Subcutaneous abdominal adipose tissue (tissue), 5 donors: ENCODE measurements around the gene AFTPH.

ENCODE experiments used
- H3K27ac ChIP-seq: one replicate; pipeline ENCODE4 v1.7.0; 2013; ENCODE audit warnings: low read depth, mild to moderate bottlenecking, inconsistent platforms, low read length, moderate library complexity
- H3K27me3 ChIP-seq, 5 donors: one replicate each; pipeline ENCODE4 v1.7.0; 2013; ENCODE audit warnings: low read length in 5 of 5, inconsistent platforms in 1 of 5; ENCODE audit not compliant: control insufficient read depth in 5 of 5, insufficient read depth in 4 of 5
- H3K36me3 ChIP-seq, 5 donors: one replicate each; pipeline ENCODE4 v1.7.0; 2013; ENCODE audit warnings: low read length in 5 of 5; ENCODE audit not compliant: control insufficient read depth in 5 of 5, insufficient read depth in 5 of 5
- H3K4me1 ChIP-seq, 5 donors: one replicate each; pipeline ENCODE4 v1.7.0; 2013; ENCODE audit warnings: low read length in 5 of 5, mild to moderate bottlenecking in 3 of 5, moderate library complexity in 1 of 5; ENCODE audit not compliant: control insufficient read depth in 5 of 5, insufficient read depth in 5 of 5
- H3K4me3 ChIP-seq, 5 donors: one replicate each; pipeline ENCODE4 v1.7.0; 2013; ENCODE audit warnings: low read length in 5 of 5, low read depth in 1 of 5
- H3K9ac ChIP-seq, 5 donors: one replicate each; pipeline ENCODE4 v1.7.0; 2013; ENCODE audit warnings: low read length in 5 of 5, mild to moderate bottlenecking in 4 of 5, moderate library complexity in 3 of 5
- H3K9me3 ChIP-seq, 5 donors: one replicate each; pipeline ENCODE4 v1.7.0; 2013; ENCODE audit warnings: low read length in 5 of 5; ENCODE audit not compliant: control insufficient read depth in 5 of 5
- donor health status: healthy.
- donor health status: healthy.
- donor health status: healthy.
- donor health status: healthy.
- donor health status: healthy.

Gene AFTPH

GRCh38 chr2:64607381-64608304, 83.5 kb downstream of the AFTPH start:
- Histone ChIP-seq H3K4me1 (peaks cover 5 to 37% (median 30%) of the 10 kb centered on the region in 5 donors), H3K27me3 (peaks cover 0 to 2% (median 0%) of the 10 kb centered on the region in 5 donors), H3K9ac (no peak overlapping the region), H3K27ac (peak overlapping the region; percentile 29), H3K9me3 (peaks cover 0 to 4% (median 0%) of the 10 kb centered on the region in 5 donors), H3K4me3 (peak overlapping the region in 1 of 5 donors; percentile 41), H3K36me3 (no peaks in the 10 kb centered on the region)

GRCh38 chr2:64608867-64609226, 84.7 kb downstream of the AFTPH start:
- H3K27me3 ChIP-seq, result peaks cover 0 to 2% (median 0%) of the 10 kb centered on the region in 5 donors
- peak overlapping the region in 4 of 5 donors; percentile 54 to 69 (median 63) for H3K4me3 ChIP-seq
- H3K36me3 ChIP-seq, result no peaks in the 10 kb centered on the region
- peaks cover 0 to 4% (median 0%) of the 10 kb centered on the region in 5 donors for H3K9me3 ChIP-seq
- H3K27ac ChIP-seq, result no peak overlapping the region
- peaks cover 9 to 46% (median 30%) of the 10 kb centered on the region in 5 donors for H3K4me1 ChIP-seq
- peak overlapping the region in 3 of 5 donors; percentile 14 to 62 (median 50) for H3K9ac ChIP-seq

GRCh38 chr2:64609227-64609941, 85.3 kb downstream of the AFTPH start:
- H3K9ac ChIP-seq, result peak overlapping the region; percentile 26 to 86 (median 79)
- peaks cover 0 to under 1% (median 0%) of the 10 kb centered on the region in 5 donors for H3K9me3 ChIP-seq
- H3K4me3 ChIP-seq, result peak overlapping the region; percentile 65 to 72 (median 69)
- H3K27ac ChIP-seq, result peak overlapping the region; percentile 41
- no peaks in the 10 kb centered on the region for H3K36me3 ChIP-seq
- peaks cover 9 to 46% (median 30%) of the 10 kb centered on the region in 5 donors for H3K4me1 ChIP-seq
- H3K27me3 ChIP-seq, result peaks cover 0 to 2% (median 0%) of the 10 kb centered on the region in 5 donors

DNA sequence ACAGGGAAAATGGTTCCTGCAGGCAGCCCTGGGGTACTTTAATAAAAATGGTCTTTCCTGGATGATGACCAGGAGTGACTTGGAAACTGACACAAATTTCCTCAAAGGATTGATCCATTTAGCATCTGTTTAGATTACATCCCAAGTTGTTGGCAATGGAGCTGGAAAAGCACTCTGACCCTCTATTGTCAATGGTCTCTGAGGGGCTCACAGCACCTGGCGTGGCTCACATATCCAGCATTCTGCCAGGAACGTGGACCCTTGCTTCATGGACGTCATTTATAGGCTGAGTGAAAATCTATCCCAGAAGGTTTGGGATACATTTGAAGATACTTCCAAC, 85.8 kb downstream of the AFTPH start:
- Histone ChIP-seq H3K27ac (peak overlapping the region; percentile 41), H3K4me3 (peak overlapping the region; percentile 65 to 72 (median 69)), H3K9me3 (no peaks in the 10 kb centered on the region), H3K36me3 (no peaks in the 10 kb centered on the region), H3K27me3 (peaks cover 0 to 2% (median 0%) of the 10 kb centered on the region in 5 donors), H3K9ac (peak overlapping the region; percentile 26 to 86 (median 79)), H3K4me1 (peaks cover 9 to 43% (median 27%) of the 10 kb centered on the region in 5 donors)

DNA sequence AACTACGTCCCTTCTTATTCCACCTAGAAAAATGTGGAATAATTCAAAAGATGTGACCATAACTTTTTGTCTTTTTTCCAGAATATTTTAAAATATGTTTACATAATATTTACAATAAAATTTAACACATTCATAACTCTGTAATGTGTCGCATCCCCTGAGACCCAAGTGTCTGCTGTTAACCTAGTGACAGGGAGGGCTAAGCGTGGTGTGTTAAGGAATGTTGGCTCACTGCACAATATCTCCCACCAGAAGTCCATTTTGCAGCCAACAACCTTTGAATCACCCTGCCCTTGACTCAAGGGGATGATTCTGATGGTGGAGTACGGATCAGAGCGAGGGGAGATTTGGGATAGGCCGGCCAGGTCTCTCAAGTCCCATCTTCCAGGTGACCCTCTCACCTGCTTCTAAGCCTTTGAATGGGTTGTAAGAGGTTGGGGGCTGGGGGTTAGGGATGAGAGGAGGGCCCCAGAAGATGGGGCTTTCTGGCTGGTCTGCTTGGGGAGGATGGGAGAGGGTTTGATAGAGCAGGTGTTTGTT, 86.3 kb downstream of the AFTPH start:
- H3K27me3 ChIP-seq, result peaks cover 0 to 2% (median 0%) of the 10 kb centered on the region in 5 donors
- no peaks in the 10 kb centered on the region for H3K9me3 ChIP-seq
- no peak overlapping the region for H3K4me3 ChIP-seq
- no peak overlapping the region for H3K9ac ChIP-seq
- no peaks in the 10 kb centered on the region for H3K36me3 ChIP-seq
- no peak overlapping the region for H3K27ac ChIP-seq
- H3K4me1 ChIP-seq, result peaks cover 9 to 38% (median 27%) of the 10 kb centered on the region in 5 donors

- Histone ChIP-seq H3K4me1 (peaks cover 4 to 25% (median 16%) of the 10 kb centered on the region in 5 donors), H3K27me3 (no peaks in the 10 kb centered on the region), H3K9ac (no peak overlapping the region), H3K9me3 (no peaks in the 10 kb centered on the region), H3K36me3 (no peaks in the 10 kb centered on the region), H3K27ac (no peak overlapping the region), H3K4me3 (no peak overlapping the region)
Measured at GRCh38 chr2:64612575-64613195, 88.6 kb downstream of the AFTPH start.

GRCh38 chr2:64613276-64613675, 89.1 kb downstream of the AFTPH start:
- no peak overlapping the region for H3K4me3 ChIP-seq
- peaks cover 4 to 20% (median 10%) of the 10 kb centered on the region in 5 donors for H3K4me1 ChIP-seq
- no peaks in the 10 kb centered on the region for H3K36me3 ChIP-seq
- no peaks in the 10 kb centered on the region for H3K27me3 ChIP-seq
- H3K9me3 ChIP-seq, result no peaks in the 10 kb centered on the region
- no peak overlapping the region for H3K27ac ChIP-seq
- no peak overlapping the region for H3K9ac ChIP-seq

- H3K4me3 ChIP-seq, result no peak overlapping the region
- H3K9me3 ChIP-seq, result no peaks in the 10 kb centered on the region
- no peaks in the 10 kb centered on the region for H3K27me3 ChIP-seq
- peaks cover 0 to 8% (median 4%) of the 10 kb centered on the region in 5 donors for H3K4me1 ChIP-seq
- no peaks in the 10 kb centered on the region for H3K36me3 ChIP-seq
- H3K27ac ChIP-seq, result no peak overlapping the region
- H3K9ac ChIP-seq, result no peak overlapping the region
Measured at GRCh38 chr2:64615192-64615763, 91.2 kb downstream of the AFTPH start.

DNA sequence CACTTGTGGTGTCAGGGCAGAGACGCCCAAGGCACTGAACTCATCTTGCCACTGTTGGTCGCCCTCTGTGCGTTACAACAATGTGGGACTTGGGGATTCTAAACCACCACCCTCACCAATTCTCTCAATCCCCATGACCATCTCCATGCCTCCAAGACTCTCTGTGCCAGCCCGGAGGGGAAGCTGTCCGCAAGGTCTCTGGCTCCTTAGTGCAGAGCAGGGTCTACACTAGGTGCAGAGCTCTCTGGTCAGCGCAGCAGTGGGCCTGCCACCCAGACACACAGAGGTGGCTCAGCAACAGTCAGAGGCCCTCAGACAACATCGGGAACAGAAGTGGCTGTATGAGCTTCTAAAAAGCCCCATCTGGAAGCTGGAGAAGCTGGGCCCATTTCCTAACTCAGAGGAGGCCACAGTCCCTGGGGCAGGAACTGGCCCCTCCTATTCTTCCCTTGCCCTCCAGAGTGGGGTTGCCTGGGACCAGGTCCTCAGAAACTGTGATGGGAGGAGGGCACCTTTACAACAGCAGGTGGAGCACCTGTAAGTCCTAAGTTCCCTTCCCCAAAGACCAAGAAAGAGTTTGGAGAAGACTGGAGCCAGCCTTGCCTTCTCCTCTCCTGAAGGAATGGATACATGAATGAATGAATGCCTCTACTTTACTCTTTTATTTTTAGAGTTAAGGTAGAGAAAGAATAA, 91.9 kb downstream of the AFTPH start:
- Histone ChIP-seq H3K9me3 (no peaks in the 10 kb centered on the region), H3K27me3 (no peaks in the 10 kb centered on the region), H3K36me3 (no peaks in the 10 kb centered on the region), H3K9ac (no peak overlapping the region), H3K27ac (no peak overlapping the region), H3K4me3 (no peak overlapping the region), H3K4me1 (peaks cover 0 to 8% (median 4%) of the 10 kb centered on the region in 5 donors)
